ENCODE results near the gene HIVEP1.
A peak's percentile ranks its signal among the peaks of the same experiment; 100 is the strongest.

Gene HIVEP1

GRCh38 chr6:12200761-12201160, 188.6 kb downstream of the HIVEP1 start:
- WGBS, 2 donors (ENCODE audit: extremely low coverage in 2 of 2, insufficient read length in 2 of 2, insufficient replicate concordance in 1 of 2), result no CpG with 5 or more reads among the region's 1 CpG
- Histone ChIP-seq H3K79me1 (ENCODE audit: low read depth, low read length) (no peaks in the 10 kb centered on the region), H3K4me2 (ENCODE audit: insufficient read depth, low read length, poor library complexity, severe bottlenecking) (no peak overlapping the region)

GRCh38 chr6:12203001-12203400, 190.9 kb downstream of the HIVEP1 start:
- Histone ChIP-seq H2BK120ac (ENCODE audit: low read depth, low read length) (no peak overlapping the region), H3K18ac (ENCODE audit: low read length) (peak overlapping the region; percentile 46), H2BK12ac (ENCODE audit: low read length) (no peak overlapping the region), H3K4me2 (ENCODE audit: insufficient read depth, low read length, poor library complexity, severe bottlenecking) (no peak overlapping the region), H3K27ac (replicated peaks; ENCODE audit: low read length) (no peak overlapping the region), H2BK15ac (ENCODE audit: low read length) (no peak overlapping the region), H3K79me1 (ENCODE audit: low read depth, low read length) (no peaks in the 10 kb centered on the region), H3K4ac (ENCODE audit: low read length) (no peak overlapping the region), H3K14ac (ENCODE audit: low read length) (no peak overlapping the region), H3K9me3 (replicated peaks in 1 of 2; ENCODE audit: control insufficient read depth in 2 of 2, insufficient read depth in 1 of 2, low read depth in 1 of 2, low read length in 2 of 2) (no peaks in the 10 kb centered on the region), H3K23ac (ENCODE audit: low read depth, low read length, poor library complexity) (no peak overlapping the region), H3K36me3 (replicated peaks in 1 of 2; ENCODE audit: control insufficient read depth in 2 of 2, insufficient read depth in 2 of 2, low read length in 2 of 2) (no peaks in the 10 kb centered on the region), H3K4me3 (ENCODE audit: low read length in 2 of 2) (no peak overlapping the region), H4K8ac (ENCODE audit: low read depth, low read length) (no peak overlapping the region), H2AFZ (ENCODE audit: low read length) (no peak overlapping the region), H3K27me3 (ENCODE audit: control insufficient read depth in 3 of 3, insufficient read depth in 3 of 3, low read depth in 1 of 3, low read length in 3 of 3) (no peaks in the 10 kb centered on the region), H2BK5ac (ENCODE audit: low read length) (no peak overlapping the region), H4K91ac (ENCODE audit: low read depth, low read length, poor library complexity) (no peak overlapping the region), H3K9ac (ENCODE audit: low read depth, low read length, poor library complexity) (no peak overlapping the region), H3K4me1 (ENCODE audit: control insufficient read depth in 2 of 2, insufficient read depth in 1 of 2, low read depth in 1 of 2, low read length in 2 of 2) (peaks cover 0 to 5% of the 10 kb centered on the region in 2 donors), H2AK5ac (ENCODE audit: low read depth, low read length) (no peak overlapping the region)
- no CpG with 5 or more reads among the region's 6 CpGs for WGBS, 2 donors (ENCODE audit: extremely low coverage in 2 of 2, insufficient read length in 2 of 2, insufficient replicate concordance in 1 of 2)
- DNase-seq (ENCODE audit: low spot score), result no peak

More at GRCh38 chr6:12200761-12201160, 188.6 kb downstream of the HIVEP1 start:
- no peak overlapping the region for H2BK120ac ChIP-seq (ENCODE audit: low read depth, low read length)
- H3K9me3 ChIP-seq (replicated peaks in 1 of 2; ENCODE audit: control insufficient read depth in 2 of 2, insufficient read depth in 1 of 2, low read depth in 1 of 2, low read length in 2 of 2), result no peaks in the 10 kb centered on the region
- no peak overlapping the region for H3K27ac ChIP-seq (replicated peaks; ENCODE audit: low read length)
- H3K18ac ChIP-seq (ENCODE audit: low read length), result no peak overlapping the region
- no peak overlapping the region for H3K4me3 ChIP-seq (ENCODE audit: low read length in 2 of 2)
- no peak overlapping the region for H4K8ac ChIP-seq (ENCODE audit: low read depth, low read length)
- H4K91ac ChIP-seq (ENCODE audit: low read depth, low read length, poor library complexity), result no peak overlapping the region
- H3K36me3 ChIP-seq (replicated peaks in 1 of 2; ENCODE audit: control insufficient read depth in 2 of 2, insufficient read depth in 2 of 2, low read length in 2 of 2), result no peaks in the 10 kb centered on the region
- no peak overlapping the region for H3K14ac ChIP-seq (ENCODE audit: low read length)
- no peak overlapping the region for H2AK5ac ChIP-seq (ENCODE audit: low read depth, low read length)
- H3K23ac ChIP-seq (ENCODE audit: low read depth, low read length, poor library complexity), result no peak overlapping the region
- no peak for DNase-seq (ENCODE audit: low spot score)
- H2AFZ ChIP-seq (ENCODE audit: low read length), result no peak overlapping the region
- H2BK5ac ChIP-seq (ENCODE audit: low read length), result no peak overlapping the region
- peaks cover 0 to 5% of the 10 kb centered on the region in 2 donors for H3K4me1 ChIP-seq (ENCODE audit: control insufficient read depth in 2 of 2, insufficient read depth in 1 of 2, low read depth in 1 of 2, low read length in 2 of 2)
- H2BK12ac ChIP-seq (ENCODE audit: low read length), result no peak overlapping the region
- no peaks in the 10 kb centered on the region for H3K27me3 ChIP-seq (ENCODE audit: control insufficient read depth in 3 of 3, insufficient read depth in 3 of 3, low read depth in 1 of 3, low read length in 3 of 3)
- H2BK15ac ChIP-seq (ENCODE audit: low read length), result no peak overlapping the region
- H3K9ac ChIP-seq (ENCODE audit: low read depth, low read length, poor library complexity), result no peak overlapping the region
- H3K4ac ChIP-seq (ENCODE audit: low read length), result no peak overlapping the region

DNA sequence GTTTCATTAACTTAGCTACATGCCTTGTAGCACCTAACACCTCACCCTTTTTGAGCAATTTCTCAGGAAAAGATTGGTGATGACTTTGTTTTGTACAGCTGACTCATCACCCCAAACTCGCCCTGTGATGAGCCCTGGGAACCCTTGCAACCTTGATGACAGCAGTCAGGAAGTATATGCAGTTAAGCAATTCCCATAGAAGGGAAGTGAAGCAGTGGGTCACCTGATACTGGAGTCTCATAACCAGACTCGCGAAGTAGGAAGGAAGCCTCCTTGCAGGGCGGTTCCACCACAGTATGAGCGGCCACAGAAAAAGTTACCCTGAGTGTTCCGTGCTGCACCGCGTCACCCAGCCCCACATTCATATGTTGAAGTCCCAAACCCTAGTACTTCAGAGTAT, 196.1 kb downstream of the HIVEP1 start:
- Histone ChIP-seq H3K9ac (ENCODE audit: low read depth, low read length, poor library complexity) (peak overlapping the region; percentile 12), H3K9me3 (replicated peaks in 1 of 2; ENCODE audit: control insufficient read depth in 2 of 2, insufficient read depth in 1 of 2, low read depth in 1 of 2, low read length in 2 of 2) (peaks cover 0 to 6% of the 10 kb centered on the region in 2 donors), H4K91ac (ENCODE audit: low read depth, low read length, poor library complexity) (no peak overlapping the region), H4K8ac (ENCODE audit: low read depth, low read length) (no peak overlapping the region), H3K4me3 (ENCODE audit: low read length in 2 of 2) (no peak overlapping the region), H2BK5ac (ENCODE audit: low read length) (no peak overlapping the region), H2AK5ac (ENCODE audit: low read depth, low read length) (no peak overlapping the region), H3K36me3 (replicated peaks in 1 of 2; ENCODE audit: control insufficient read depth in 2 of 2, insufficient read depth in 2 of 2, low read length in 2 of 2) (no peaks in the 10 kb centered on the region), H3K18ac (ENCODE audit: low read length) (no peak overlapping the region), H3K4ac (ENCODE audit: low read length) (no peak overlapping the region), H2BK12ac (ENCODE audit: low read length) (no peak overlapping the region), H2BK120ac (ENCODE audit: low read depth, low read length) (no peak overlapping the region), H3K27me3 (ENCODE audit: control insufficient read depth in 3 of 3, insufficient read depth in 3 of 3, low read depth in 1 of 3, low read length in 3 of 3) (no peaks in the 10 kb centered on the region), H3K79me1 (ENCODE audit: low read depth, low read length) (no peaks in the 10 kb centered on the region), H2AFZ (ENCODE audit: low read length) (no peak overlapping the region), H3K4me2 (ENCODE audit: insufficient read depth, low read length, poor library complexity, severe bottlenecking) (no peak overlapping the region), H2BK15ac (ENCODE audit: low read length) (no peak overlapping the region), H3K23ac (ENCODE audit: low read depth, low read length, poor library complexity) (no peak overlapping the region), H3K4me1 (ENCODE audit: control insufficient read depth in 2 of 2, insufficient read depth in 1 of 2, low read depth in 1 of 2, low read length in 2 of 2) (peaks cover 0 to under 1% of the 10 kb centered on the region in 2 donors), H3K14ac (ENCODE audit: low read length) (no peak overlapping the region), H3K27ac (replicated peaks; ENCODE audit: low read length) (no peak overlapping the region)
- no peak for DNase-seq (ENCODE audit: low spot score)
- no CpG with 5 or more reads among the region's 8 CpGs for WGBS, 2 donors (ENCODE audit: extremely low coverage in 2 of 2, insufficient read length in 2 of 2, insufficient replicate concordance in 1 of 2)

GRCh38 chr6:12208673-12209072, 196.6 kb downstream of the HIVEP1 start:
- H3K9me3 ChIP-seq (replicated peaks in 1 of 2; ENCODE audit: control insufficient read depth in 2 of 2, insufficient read depth in 1 of 2, low read depth in 1 of 2, low read length in 2 of 2), result peaks cover 0 to 6% of the 10 kb centered on the region in 2 donors
- no peak overlapping the region for H3K14ac ChIP-seq (ENCODE audit: low read length)
- H2BK120ac ChIP-seq (ENCODE audit: low read depth, low read length), result no peak overlapping the region
- H3K23ac ChIP-seq (ENCODE audit: low read depth, low read length, poor library complexity), result no peak overlapping the region
- H2AK5ac ChIP-seq (ENCODE audit: low read depth, low read length), result no peak overlapping the region
- no peak overlapping the region for H3K4me3 ChIP-seq (ENCODE audit: low read length in 2 of 2)
- H3K36me3 ChIP-seq (replicated peaks in 1 of 2; ENCODE audit: control insufficient read depth in 2 of 2, insufficient read depth in 2 of 2, low read length in 2 of 2), result no peaks in the 10 kb centered on the region
- no peaks in the 10 kb centered on the region for H3K27me3 ChIP-seq (ENCODE audit: control insufficient read depth in 3 of 3, insufficient read depth in 3 of 3, low read depth in 1 of 3, low read length in 3 of 3)
- H4K91ac ChIP-seq (ENCODE audit: low read depth, low read length, poor library complexity), result peak overlapping the region; percentile 85
- no peaks in the 10 kb centered on the region for H3K4me1 ChIP-seq (ENCODE audit: control insufficient read depth in 2 of 2, insufficient read depth in 1 of 2, low read depth in 1 of 2, low read length in 2 of 2)
- no peaks in the 10 kb centered on the region for H3K79me1 ChIP-seq (ENCODE audit: low read depth, low read length)
- no peak overlapping the region for H3K27ac ChIP-seq (replicated peaks; ENCODE audit: low read length)
- H2AFZ ChIP-seq (ENCODE audit: low read length), result no peak overlapping the region
- H3K4me2 ChIP-seq (ENCODE audit: insufficient read depth, low read length, poor library complexity, severe bottlenecking), result no peak overlapping the region
- no peak overlapping the region for H3K18ac ChIP-seq (ENCODE audit: low read length)
- no peak overlapping the region for H2BK5ac ChIP-seq (ENCODE audit: low read length)
- H2BK12ac ChIP-seq (ENCODE audit: low read length), result no peak overlapping the region
- DNase-seq (ENCODE audit: low spot score), result no peak
- WGBS, 2 donors (ENCODE audit: extremely low coverage in 2 of 2, insufficient read length in 2 of 2, insufficient replicate concordance in 1 of 2), result no CpG with 5 or more reads among the region's 4 CpGs
- H4K8ac ChIP-seq (ENCODE audit: low read depth, low read length), result no peak overlapping the region
- no peak overlapping the region for H2BK15ac ChIP-seq (ENCODE audit: low read length)
- H3K4ac ChIP-seq (ENCODE audit: low read length), result no peak overlapping the region
- H3K9ac ChIP-seq (ENCODE audit: low read depth, low read length, poor library complexity), result no peak overlapping the region

All from neuronal stem cell (in vitro differentiated cells).